Kidney (tissue), 14 donors: ENCODE data around the gene ULK4. TPM values are rescaled to one million over a fixed set of nuclear protein-coding genes. Genes with fewer than 3 reads are reported as not detected.

Experiments used
- DNase-seq, 5 donors: peaks; one replicate each; pipeline ENCODE4 v3.0.0-alpha.2; 2013 to 2020
- FAIRE-seq: peaks from 2 replicates; lab custom pipeline; 2012; peaks lifted over from hg19 to GRCh38; lab: Jason Lieb, UNC
- H3K27ac ChIP-seq, 2 donors: one replicate each; pipeline ENCODE4 v1.7.0; 2013; ENCODE audit warnings: low read depth in 2 of 2, low read length in 2 of 2, inconsistent platforms in 1 of 2
- H3K27me3 ChIP-seq: one replicate; pipeline ENCODE4 v1.7.1; 2013; ENCODE audit warnings: low read length, inconsistent platforms; ENCODE audit not compliant: control insufficient read depth, insufficient read depth
- H3K36me3 ChIP-seq, 3 donors: one replicate each; pipeline versions ENCODE4 v1.7.0 to v1.7.1; 2013; ENCODE audit warnings: low read length in 3 of 3, control low read depth in 1 of 3, inconsistent platforms in 1 of 3; ENCODE audit not compliant: insufficient read depth in 3 of 3, control insufficient read depth in 2 of 3
- H3K4me1 ChIP-seq, 3 donors: one replicate each; pipeline versions ENCODE4 v1.7.0 to v1.7.1; 2013; ENCODE audit warnings: low read length in 3 of 3, inconsistent platforms in 1 of 3, low read depth in 1 of 3; ENCODE audit not compliant: control insufficient read depth in 2 of 3, insufficient read depth in 2 of 3
- H3K4me3 ChIP-seq, 3 donors: one replicate each; pipeline versions ENCODE4 v1.7.0 to v1.8.1; 2013; ENCODE audit warnings: low read length in 3 of 3, control low read depth in 1 of 3, inconsistent platforms in 1 of 3
- H3K9ac ChIP-seq, 3 donors: one replicate each; pipeline versions ENCODE4 v1.7.0 to v1.7.1; 2013; ENCODE audit warnings: low read length in 3 of 3, control low read depth in 1 of 3, inconsistent platforms in 1 of 3
- H3K9me3 ChIP-seq, 3 donors: one replicate each; pipeline versions ENCODE4 v1.7.0 to v1.7.1; 2013; ENCODE audit warnings: low read length in 3 of 3, control low read depth in 1 of 3, inconsistent platforms in 1 of 3; ENCODE audit not compliant: control insufficient read depth in 2 of 3, insufficient read depth in 1 of 3
- CTCF ChIP-seq: IDR thresholded peaks from 3 replicates; pipeline ENCODE4 v1.5.1; 2012; ENCODE audit warnings: mild to moderate bottlenecking, moderate library complexity, borderline replicate concordance; ENCODE audit not compliant: insufficient read depth; ENCODE audit errors: extremely low read depth
- intact Hi-C: fragments of 100-400 bp; cut with DNase I; formaldehyde crosslinking; loops from one replicate; pipeline ENCODE4 v1.11.1; 2022
- polyA plus RNA-seq: library from polyadenylated mRNA; stranded (reverse); fragments of 350-450 nt; fragmentation: Illumina TruSeq; extraction: RNeasy Lipid Tissue Mini Kit (QIAGEN cat#74804); gene quantifications from one replicate; pipeline ENCODE4 v1.2.3, GENCODE V29; 2014; ENCODE audit warnings: low read depth, low replicate concordance; ENCODE audit not compliant: insufficient read depth
- total RNA-seq: library from RNA; stranded (reverse); fragmentation: NEBNext Ultra II Directional; extraction: Animal tissue kit (Norgen Biotek cat#: 25700); gene quantifications from one replicate; pipeline ENCODE4 v1.2.1, GENCODE V29; 2021
- donor health status: control.
- donor health status: control.
- donor health status: control.
- donor health status: control.
- donor health status: control.
- donor health status: DM: yes; HTN: yes; CAD: no.
- donor health status: Normal renal cell carcinoma (clear cell type).

Gene ULK4
- total and polyA plus RNA-seq, 2 donors from 2014 or later = 4.6 to 20.5 TPM

- H3K9me3 ChIP-seq = no peaks in the 10 kb centered on the region
- DNase-seq (peak in 1 of 5 donors; percentile 5), FAIRE-seq (no peak)
- no peak overlapping the region for H3K9ac ChIP-seq
- H3K4me1 ChIP-seq = no peaks in the 10 kb centered on the region
- intact Hi-C loops = no loop called here
- H3K36me3 ChIP-seq = no peaks in the 10 kb centered on the region
- H3K27me3 ChIP-seq = no peaks in the 10 kb centered on the region
- TF ChIP-seq CTCF = no peak
- H3K4me3 ChIP-seq = no peak overlapping the region
- no peak overlapping the region for H3K27ac ChIP-seq
Measured at GRCh38 chr3:41431386-41431785, 530.5 kb downstream of the ULK4 start.

GRCh38 chr3:41430886-41431285 lies 531.0 kb downstream of the ULK4 start:
- Histone ChIP-seq H3K36me3 (no peaks in the 10 kb centered on the region), H3K9ac (no peak overlapping the region), H3K4me3 (no peak overlapping the region), H3K27me3 (no peaks in the 10 kb centered on the region), H3K4me1 (no peaks in the 10 kb centered on the region), H3K27ac (no peak overlapping the region), H3K9me3 (no peaks in the 10 kb centered on the region)
- FAIRE-seq (no peak), DNase-seq (no peak)
- intact Hi-C loops = no loop called here
- TF ChIP-seq CTCF = no peak

GRCh38 chr3:41430391-41430790 lies 531.5 kb downstream of the ULK4 start:
- Histone ChIP-seq H3K36me3 (no peaks in the 10 kb centered on the region), H3K27me3 (no peaks in the 10 kb centered on the region), H3K27ac (no peak overlapping the region), H3K4me3 (no peak overlapping the region), H3K4me1 (no peaks in the 10 kb centered on the region), H3K9ac (no peak overlapping the region), H3K9me3 (no peaks in the 10 kb centered on the region)
- TF ChIP-seq CTCF = no peak
- FAIRE-seq (no peak), DNase-seq (no peak)
- intact Hi-C loops = no loop called here

- Histone ChIP-seq H3K27me3 (no peaks in the 10 kb centered on the region), H3K27ac (no peak overlapping the region), H3K4me3 (no peak overlapping the region), H3K4me1 (no peaks in the 10 kb centered on the region), H3K9ac (no peak overlapping the region), H3K9me3 (no peaks in the 10 kb centered on the region), H3K36me3 (no peaks in the 10 kb centered on the region)
- FAIRE-seq (no peak), DNase-seq (no peak)
- TF ChIP-seq CTCF = no peak
- intact Hi-C loops = no loop called here
Measured at GRCh38 chr3:41426485-41426884, 535.4 kb downstream of the ULK4 start.
